Kidney (tissue), 14 donors: ENCODE measurements around the gene CHD8. TPM values are rescaled to one million over a fixed set of nuclear protein-coding genes. Genes with fewer than 3 reads are reported as not detected.

Source experiments
- DNase-seq, 5 donors: peaks; one replicate each; pipeline ENCODE4 v3.0.0-alpha.2; 2013 to 2020
- FAIRE-seq: peaks from 2 replicates; lab custom pipeline; 2012; peaks lifted over from hg19 to GRCh38; lab: Jason Lieb, UNC
- H3K27ac ChIP-seq, 2 donors: one replicate each; pipeline ENCODE4 v1.7.0; 2013; ENCODE audit warnings: low read depth in 2 of 2, low read length in 2 of 2, inconsistent platforms in 1 of 2
- H3K27me3 ChIP-seq: one replicate; pipeline ENCODE4 v1.7.1; 2013; ENCODE audit warnings: low read length, inconsistent platforms; ENCODE audit not compliant: control insufficient read depth, insufficient read depth
- H3K36me3 ChIP-seq, 3 donors: one replicate each; pipeline versions ENCODE4 v1.7.0 to v1.7.1; 2013; ENCODE audit warnings: low read length in 3 of 3, control low read depth in 1 of 3, inconsistent platforms in 1 of 3; ENCODE audit not compliant: insufficient read depth in 3 of 3, control insufficient read depth in 2 of 3
- H3K4me1 ChIP-seq, 3 donors: one replicate each; pipeline versions ENCODE4 v1.7.0 to v1.7.1; 2013; ENCODE audit warnings: low read length in 3 of 3, inconsistent platforms in 1 of 3, low read depth in 1 of 3; ENCODE audit not compliant: control insufficient read depth in 2 of 3, insufficient read depth in 2 of 3
- H3K4me3 ChIP-seq, 3 donors: one replicate each; pipeline versions ENCODE4 v1.7.0 to v1.8.1; 2013; ENCODE audit warnings: low read length in 3 of 3, control low read depth in 1 of 3, inconsistent platforms in 1 of 3
- H3K9ac ChIP-seq, 3 donors: one replicate each; pipeline versions ENCODE4 v1.7.0 to v1.7.1; 2013; ENCODE audit warnings: low read length in 3 of 3, control low read depth in 1 of 3, inconsistent platforms in 1 of 3
- H3K9me3 ChIP-seq, 3 donors: one replicate each; pipeline versions ENCODE4 v1.7.0 to v1.7.1; 2013; ENCODE audit warnings: low read length in 3 of 3, control low read depth in 1 of 3, inconsistent platforms in 1 of 3; ENCODE audit not compliant: control insufficient read depth in 2 of 3, insufficient read depth in 1 of 3
- intact Hi-C: fragments of 100-400 bp; cut with DNase I; formaldehyde crosslinking; loops from one replicate; pipeline ENCODE4 v1.11.1; 2022
- polyA plus RNA-seq: library from polyadenylated mRNA; stranded (reverse); fragments of 350-450 nt; fragmentation: Illumina TruSeq; extraction: RNeasy Lipid Tissue Mini Kit (QIAGEN cat#74804); gene quantifications from one replicate; pipeline ENCODE4 v1.2.3, GENCODE V29; 2014; ENCODE audit warnings: low read depth, low replicate concordance; ENCODE audit not compliant: insufficient read depth
- total RNA-seq: library from RNA; stranded (reverse); fragmentation: NEBNext Ultra II Directional; extraction: Animal tissue kit (Norgen Biotek cat#: 25700); gene quantifications from one replicate; pipeline ENCODE4 v1.2.1, GENCODE V29; 2021
- TF ChIP-seq, protein P1 (sequence below): IDR thresholded peaks from 3 replicates; pipeline ENCODE4 v1.5.1; 2012; ENCODE audit warnings: mild to moderate bottlenecking, moderate library complexity, borderline replicate concordance; ENCODE audit not compliant: insufficient read depth; ENCODE audit errors: extremely low read depth
- donor health status: control.
- donor health status: control.
- donor health status: control.
- donor health status: control.
- donor health status: control.
- donor health status: DM: yes; HTN: yes; CAD: no.
- donor health status: Normal renal cell carcinoma (clear cell type).

CHD8 gene
- total and polyA plus RNA-seq, 2 donors from 2014 or later = 35.8 to 77.4 TPM

DNA sequence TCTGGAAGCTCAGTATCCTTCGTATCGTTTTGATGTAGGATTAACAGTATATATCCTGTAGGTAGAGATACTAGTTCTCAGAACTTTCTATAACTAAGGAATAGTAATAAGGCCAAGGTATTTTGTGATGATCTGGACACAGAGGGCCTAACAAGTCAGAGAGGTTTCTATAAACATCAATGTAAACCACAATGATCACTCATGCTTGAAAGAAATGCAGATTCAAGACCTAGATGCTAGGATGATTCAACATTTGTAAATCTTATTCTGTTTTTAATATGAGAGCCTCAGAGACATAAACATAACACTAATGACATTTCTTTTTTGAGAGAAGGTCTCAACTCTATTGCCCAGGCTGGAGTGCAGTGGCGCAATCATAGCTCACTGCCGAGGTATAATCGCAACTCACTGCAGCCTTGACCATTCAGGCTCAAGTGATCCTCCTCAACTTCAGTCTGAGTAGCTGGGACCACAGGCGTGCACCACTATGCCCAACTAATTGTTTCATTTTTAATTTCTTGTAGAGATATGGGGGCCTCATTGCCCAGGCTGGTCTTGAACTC, 88.3 kb downstream of the CHD8 start:
- no peaks in the 10 kb centered on the region for H3K4me1 ChIP-seq
- H3K9ac ChIP-seq = no peak overlapping the region
- H3K27ac ChIP-seq = no peak overlapping the region
- DNase-seq = no peak
- H3K4me3 ChIP-seq = no peak overlapping the region
- FAIRE-seq = no peak
- intact Hi-C loops = no loop called here
- peaks cover 34 to 74% (median 45%) of the 10 kb centered on the region in 3 donors for H3K36me3 ChIP-seq
- no peaks in the 10 kb centered on the region for H3K27me3 ChIP-seq
- no peaks in the 10 kb centered on the region for H3K9me3 ChIP-seq
- TF ChIP-seq, protein P1, sequence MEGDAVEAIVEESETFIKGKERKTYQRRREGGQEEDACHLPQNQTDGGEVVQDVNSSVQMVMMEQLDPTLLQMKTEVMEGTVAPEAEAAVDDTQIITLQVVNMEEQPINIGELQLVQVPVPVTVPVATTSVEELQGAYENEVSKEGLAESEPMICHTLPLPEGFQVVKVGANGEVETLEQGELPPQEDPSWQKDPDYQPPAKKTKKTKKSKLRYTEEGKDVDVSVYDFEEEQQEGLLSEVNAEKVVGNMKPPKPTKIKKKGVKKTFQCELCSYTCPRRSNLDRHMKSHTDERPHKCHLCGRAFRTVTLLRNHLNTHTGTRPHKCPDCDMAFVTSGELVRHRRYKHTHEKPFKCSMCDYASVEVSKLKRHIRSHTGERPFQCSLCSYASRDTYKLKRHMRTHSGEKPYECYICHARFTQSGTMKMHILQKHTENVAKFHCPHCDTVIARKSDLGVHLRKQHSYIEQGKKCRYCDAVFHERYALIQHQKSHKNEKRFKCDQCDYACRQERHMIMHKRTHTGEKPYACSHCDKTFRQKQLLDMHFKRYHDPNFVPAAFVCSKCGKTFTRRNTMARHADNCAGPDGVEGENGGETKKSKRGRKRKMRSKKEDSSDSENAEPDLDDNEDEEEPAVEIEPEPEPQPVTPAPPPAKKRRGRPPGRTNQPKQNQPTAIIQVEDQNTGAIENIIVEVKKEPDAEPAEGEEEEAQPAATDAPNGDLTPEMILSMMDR = no peak

DNA sequence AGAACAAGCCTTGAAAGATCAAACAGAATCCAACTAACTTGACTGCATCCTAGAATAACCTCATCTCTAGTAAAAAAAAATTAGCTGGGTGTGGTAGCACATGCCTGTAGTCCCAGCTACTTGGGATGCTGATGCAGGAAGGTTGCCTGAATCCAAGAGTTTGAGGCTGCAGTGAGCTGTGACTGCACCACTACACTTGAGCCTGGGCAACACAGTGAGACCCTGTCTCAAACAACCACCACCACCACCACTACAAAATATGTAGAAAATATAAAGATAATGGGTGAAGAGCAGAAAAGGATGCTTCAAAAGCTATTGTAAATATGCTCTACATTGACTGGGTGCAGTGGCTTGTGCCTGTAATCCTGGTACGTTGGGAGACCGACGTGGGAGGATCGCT, 99.4 kb downstream of the CHD8 start:
- H3K27ac ChIP-seq = no peak overlapping the region
- H3K27me3 ChIP-seq = no peaks in the 10 kb centered on the region
- intact Hi-C loops = no loop called here
- no peak overlapping the region for H3K9ac ChIP-seq
- DNase-seq (no peak), FAIRE-seq (no peak)
- TF ChIP-seq, protein P1 = no peak
- H3K4me1 ChIP-seq = no peaks in the 10 kb centered on the region
- no peak overlapping the region for H3K4me3 ChIP-seq
- H3K36me3 ChIP-seq = peaks cover 15 to 62% (median 50%) of the 10 kb centered on the region in 3 donors
- no peaks in the 10 kb centered on the region for H3K9me3 ChIP-seq

DNA sequence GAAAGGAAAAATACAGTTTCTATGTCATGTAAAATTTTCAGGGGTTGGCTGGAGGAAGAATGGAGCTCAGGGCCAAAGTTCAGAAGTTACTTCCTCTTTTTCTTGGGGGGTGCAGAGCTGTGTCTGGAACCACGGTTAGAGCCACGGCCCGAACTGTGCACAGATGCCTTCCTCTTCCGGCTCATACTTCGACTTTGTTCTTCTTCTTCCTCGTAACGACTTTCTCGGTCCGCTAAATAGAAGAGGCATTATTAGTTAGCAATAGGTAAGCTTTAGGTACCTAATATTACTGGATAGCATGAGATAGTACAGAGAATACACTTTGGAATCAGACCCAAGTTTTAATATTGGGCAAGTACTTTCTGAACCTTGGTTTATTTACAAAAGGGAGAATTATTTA, 103.3 kb downstream of the CHD8 start:
- TF ChIP-seq, protein P1 = no peak
- Histone ChIP-seq H3K4me3 (no peak overlapping the region), H3K4me1 (no peaks in the 10 kb centered on the region), H3K36me3 (peaks cover 8 to 43% (median 37%) of the 10 kb centered on the region in 3 donors), H3K27me3 (no peaks in the 10 kb centered on the region), H3K27ac (no peak overlapping the region), H3K9ac (no peak overlapping the region), H3K9me3 (no peaks in the 10 kb centered on the region)
- DNase-seq (peak in 1 of 5 donors; percentile 2), FAIRE-seq (no peak)
- intact Hi-C loops = no loop called here

DNA sequence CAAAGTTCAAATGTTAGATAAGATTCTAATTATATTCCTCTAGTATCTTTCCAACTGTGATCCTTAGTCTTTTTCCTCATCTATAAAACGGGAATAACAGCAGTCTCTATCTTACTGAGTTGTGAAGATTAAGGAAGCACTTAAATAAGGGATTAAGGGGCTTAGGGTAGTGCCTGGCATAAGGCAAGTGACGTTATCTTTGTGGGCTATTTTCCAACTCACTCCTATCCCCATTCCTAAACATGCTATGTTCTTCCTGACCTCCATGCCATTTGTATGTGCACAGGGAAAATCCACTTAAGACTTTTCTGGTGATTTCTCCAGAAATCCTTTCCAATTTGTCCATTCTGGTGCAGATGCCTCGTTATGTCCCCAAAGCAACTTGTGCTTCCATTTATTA, 105.4 kb downstream of the CHD8 start:
- no peaks in the 10 kb centered on the region for H3K27me3 ChIP-seq
- FAIRE-seq (no peak), DNase-seq (no peak)
- H3K4me1 ChIP-seq = no peaks in the 10 kb centered on the region
- H3K9me3 ChIP-seq = no peaks in the 10 kb centered on the region
- no peak overlapping the region for H3K27ac ChIP-seq
- intact Hi-C loops = no loop called here
- TF ChIP-seq, protein P1 = no peak
- no peak overlapping the region for H3K9ac ChIP-seq
- H3K36me3 ChIP-seq = peaks cover 8 to 33% (median 29%) of the 10 kb centered on the region in 3 donors
- no peak overlapping the region for H3K4me3 ChIP-seq
